MCF 10A (cell line): ENCODE results near the gene MAN2A1. TPM values are rescaled to one million over a fixed set of nuclear protein-coding genes. Genes with fewer than 3 reads are reported as not detected.

ENCODE experiments used
- BruUV-seq: library from RNA; stranded (reverse); fragments of 400-500 nt; replicated peaks from 2 replicates; lab custom pipeline; 2021; lab: Mats Ljungman, UMichigan
- CTCF ChIA-PET: fragments of 300-600 bp; sonication (Branson Sonifier 250); formaldehyde crosslinking; extraction: SDS; loops from one replicate; lab custom pipeline; 2021; ENCODE audit warnings: antibody characterized with exemption, inconsistent platforms; lab: Yijun Ruan, JAX
- POLR2A ChIA-PET: fragments of 300-600, 350-650 bp; sonication (Branson Sonifier 250); formaldehyde crosslinking; extraction: SDS; loops from one replicate; lab custom pipeline; 2020; ENCODE audit warnings: antibody characterized with exemption, inconsistent platforms; lab: Yijun Ruan, JAX
- DNase-seq: peaks from one replicate; pipeline ENCODE4 v3.0.0-alpha.2; 2018; ENCODE audit not compliant: unreplicated experiment
- H3K27ac Mint-ChIP-seq: one replicate; pipeline ENCODE4 v1.8.0; 2022; ENCODE audit warnings: mild to moderate bottlenecking, low read depth, mixed read lengths; ENCODE audit not compliant: unreplicated experiment
- H3K27me3 Mint-ChIP-seq: one replicate; pipeline ENCODE4 v1.8.0; 2022; ENCODE audit warnings: mixed read lengths; ENCODE audit not compliant: insufficient read depth, unreplicated experiment
- H3K36me3 Mint-ChIP-seq: one replicate; pipeline ENCODE4 v1.8.0; 2022; ENCODE audit warnings: mild to moderate bottlenecking, moderate library complexity, mixed read lengths; ENCODE audit not compliant: insufficient read depth, unreplicated experiment
- H3K4me1 Mint-ChIP-seq: one replicate; pipeline ENCODE4 v1.8.0; 2022; ENCODE audit warnings: mixed read lengths; ENCODE audit not compliant: insufficient read depth, unreplicated experiment
- H3K4me3 Mint-ChIP-seq: one replicate; pipeline ENCODE4 v1.8.0; 2022; ENCODE audit warnings: mild to moderate bottlenecking, moderate library complexity, mixed read lengths; ENCODE audit not compliant: unreplicated experiment
- H3K9me3 Mint-ChIP-seq: one replicate; pipeline ENCODE4 v1.8.0; 2022; ENCODE audit warnings: mixed read lengths; ENCODE audit not compliant: unreplicated experiment
- intact Hi-C: fragments of 100-400 bp; cut with micrococcal nuclease; formaldehyde crosslinking; loops from 2 replicates; pipeline ENCODE4 v1.14.1; 2022
- total RNA-seq: library from RNA; stranded (reverse); gene quantifications from 2 replicates; pipeline ENCODE4 v1.2.3, GENCODE V29; 2022
- TF ChIP-seq, protein P1 (sequence below): fragments of 200-600 bp; IDR thresholded peaks from one replicate; pipeline ENCODE4 v1.8.0; 2022; ENCODE audit warnings: antibody characterized with exemption, mild to moderate bottlenecking; ENCODE audit not compliant: unreplicated experiment

The MAN2A1 gene
- total RNA-seq, 1 experiment from 2014 or later, result 44.1 TPM

DNA sequence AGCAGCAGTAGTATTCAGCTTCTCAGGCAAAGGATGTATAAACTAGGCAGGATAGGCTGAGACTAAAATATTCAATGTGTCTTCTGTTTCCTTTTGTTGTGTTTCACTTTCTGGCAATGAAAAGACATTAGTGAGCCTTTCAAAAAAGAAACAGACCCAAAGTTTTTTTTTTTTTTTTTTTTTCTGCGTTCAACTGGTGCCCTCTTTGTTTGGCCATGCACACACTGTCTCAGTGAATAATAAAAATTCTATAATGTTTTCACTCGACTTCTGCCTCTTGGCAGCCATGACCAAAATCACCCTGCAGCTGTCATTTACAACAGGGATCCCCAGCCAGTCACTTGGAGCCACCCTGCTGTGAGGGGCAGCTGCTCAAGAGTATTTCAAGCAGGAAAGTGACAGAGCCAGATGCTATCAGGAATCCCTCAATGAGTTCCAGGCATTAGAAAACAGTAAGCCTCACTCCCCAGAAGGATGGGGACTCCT lies 44.0 kb upstream of the MAN2A1 start:
- ChIA-PET POLR2A (interaction anchor here (0.6 to 0.7 kb wide), 2 partner anchors 1849 to 1860 kb away, joined by 3 read pairs; no protein-coding TSS in a partner anchor), CTCF (interaction anchor here (0.6 kb wide), 1 partner anchor 613 kb away, joined by 3 read pairs; no protein-coding TSS in a partner anchor)
- H3K27me3 Mint-ChIP-seq, result no peaks in the 10 kb centered on the region
- H3K9me3 Mint-ChIP-seq, result peaks cover 1% of the 10 kb centered on the region
- no peak for DNase-seq
- intact Hi-C loops, result no loop called here
- H3K4me1 Mint-ChIP-seq, result no peaks in the 10 kb centered on the region
- H3K4me3 Mint-ChIP-seq, result no peak overlapping the region
- no TSS peak for BruUV-seq
- TF ChIP-seq, protein P1, sequence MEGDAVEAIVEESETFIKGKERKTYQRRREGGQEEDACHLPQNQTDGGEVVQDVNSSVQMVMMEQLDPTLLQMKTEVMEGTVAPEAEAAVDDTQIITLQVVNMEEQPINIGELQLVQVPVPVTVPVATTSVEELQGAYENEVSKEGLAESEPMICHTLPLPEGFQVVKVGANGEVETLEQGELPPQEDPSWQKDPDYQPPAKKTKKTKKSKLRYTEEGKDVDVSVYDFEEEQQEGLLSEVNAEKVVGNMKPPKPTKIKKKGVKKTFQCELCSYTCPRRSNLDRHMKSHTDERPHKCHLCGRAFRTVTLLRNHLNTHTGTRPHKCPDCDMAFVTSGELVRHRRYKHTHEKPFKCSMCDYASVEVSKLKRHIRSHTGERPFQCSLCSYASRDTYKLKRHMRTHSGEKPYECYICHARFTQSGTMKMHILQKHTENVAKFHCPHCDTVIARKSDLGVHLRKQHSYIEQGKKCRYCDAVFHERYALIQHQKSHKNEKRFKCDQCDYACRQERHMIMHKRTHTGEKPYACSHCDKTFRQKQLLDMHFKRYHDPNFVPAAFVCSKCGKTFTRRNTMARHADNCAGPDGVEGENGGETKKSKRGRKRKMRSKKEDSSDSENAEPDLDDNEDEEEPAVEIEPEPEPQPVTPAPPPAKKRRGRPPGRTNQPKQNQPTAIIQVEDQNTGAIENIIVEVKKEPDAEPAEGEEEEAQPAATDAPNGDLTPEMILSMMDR, result no peak
- no peaks in the 10 kb centered on the region for H3K36me3 Mint-ChIP-seq
- H3K27ac Mint-ChIP-seq, result no peak overlapping the region

DNA sequence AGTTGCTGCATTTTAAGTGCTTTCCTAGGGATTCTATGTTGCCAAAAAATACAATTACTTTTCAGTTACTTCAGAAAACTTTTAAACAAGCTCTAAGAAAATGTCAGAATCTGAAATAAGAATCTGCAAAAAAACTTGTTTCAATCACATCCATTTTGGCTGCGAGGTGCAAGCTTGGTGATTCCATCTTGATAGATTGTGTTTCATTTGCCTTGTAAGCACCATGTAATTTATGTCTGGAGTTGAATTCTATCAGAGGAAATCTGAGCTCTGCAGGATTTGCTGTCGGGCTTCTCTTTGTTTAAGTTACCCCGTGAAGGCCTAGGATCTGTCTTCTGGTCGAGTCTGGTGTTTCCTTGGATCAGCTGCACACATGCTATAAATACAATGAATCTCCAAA lies 40.4 kb upstream of the MAN2A1 start:
- H3K4me1 Mint-ChIP-seq, result peaks cover 3% of the 10 kb centered on the region
- CTCF ChIA-PET, result interaction anchor here (0.6 kb wide), 3 partner anchors 177 to 1805 kb away, joined by 3 to 4 read pairs (median 4); no protein-coding TSS in a partner anchor
- no TSS peak for BruUV-seq
- H3K36me3 Mint-ChIP-seq, result no peaks in the 10 kb centered on the region
- no peak for DNase-seq
- POLR2A ChIA-PET, result no interaction called here
- no peaks in the 10 kb centered on the region for H3K27me3 Mint-ChIP-seq
- no peak overlapping the region for H3K4me3 Mint-ChIP-seq
- intact Hi-C loops, result no loop called here
- TF ChIP-seq, protein P1, result no peak
- no peaks in the 10 kb centered on the region for H3K9me3 Mint-ChIP-seq
- no peak overlapping the region for H3K27ac Mint-ChIP-seq

DNA sequence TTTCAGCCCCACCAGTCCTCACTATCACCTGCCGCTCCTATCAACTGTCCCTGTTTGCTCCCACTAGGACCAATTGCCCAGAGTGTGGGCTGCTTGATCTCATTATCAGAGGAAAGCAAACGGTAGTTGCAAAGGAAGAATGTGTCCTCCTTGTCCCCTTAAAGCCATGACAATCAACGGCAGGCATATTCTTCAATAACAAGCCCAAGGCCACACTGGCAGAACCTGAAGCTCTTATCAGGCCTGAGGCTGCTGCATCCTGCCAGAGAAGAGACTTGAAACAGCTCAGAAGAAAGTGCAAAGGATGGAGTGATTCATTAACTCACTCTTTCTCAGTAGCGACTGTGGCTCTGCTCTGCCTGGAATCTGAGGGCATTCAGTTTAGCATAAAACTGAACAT lies 39.2 kb upstream of the MAN2A1 start:
- POLR2A ChIA-PET, result no interaction called here
- Mint-ChIP-seq H3K4me3 (no peak overlapping the region), H3K36me3 (no peaks in the 10 kb centered on the region), H3K27me3 (no peaks in the 10 kb centered on the region), H3K4me1 (peaks cover 6% of the 10 kb centered on the region), H3K27ac (no peak overlapping the region), H3K9me3 (no peaks in the 10 kb centered on the region)
- no TSS peak for BruUV-seq
- CTCF ChIA-PET, result no interaction called here
- intact Hi-C loops, result no loop called here
- TF ChIP-seq, protein P1, result no peak
- no peak for DNase-seq

DNA sequence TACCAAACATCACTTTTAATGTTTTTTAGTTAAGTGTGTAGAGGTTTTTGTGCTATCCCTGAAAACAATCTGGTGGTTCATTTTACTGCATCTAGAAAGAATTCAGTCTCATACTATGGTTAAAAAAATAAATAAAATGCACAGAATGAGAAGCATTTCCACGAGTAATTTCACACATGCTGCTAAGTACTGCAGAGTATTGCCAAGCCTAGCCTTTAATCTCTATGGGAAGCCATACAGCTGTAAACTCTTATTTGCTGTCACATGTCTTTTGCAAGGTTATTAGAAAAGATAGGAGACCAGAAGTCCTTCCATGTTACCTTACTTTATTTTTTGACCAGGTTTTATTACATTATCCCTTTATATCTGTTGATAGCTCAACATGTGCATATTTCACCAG lies 37.6 kb upstream of the MAN2A1 start:
- H3K27ac Mint-ChIP-seq, result no peak overlapping the region
- POLR2A ChIA-PET, result interaction anchor here (0.7 kb wide), 1 partner anchor 472 kb away, joined by 3 read pairs; no protein-coding TSS in a partner anchor
- BruUV-seq, result no TSS peak
- DNase-seq, result no peak
- no peak overlapping the region for H3K4me3 Mint-ChIP-seq
- H3K9me3 Mint-ChIP-seq, result no peaks in the 10 kb centered on the region
- CTCF ChIA-PET, result no interaction called here
- H3K27me3 Mint-ChIP-seq, result no peaks in the 10 kb centered on the region
- peaks cover 17% of the 10 kb centered on the region for H3K4me1 Mint-ChIP-seq
- TF ChIP-seq, protein P1, result no peak
- intact Hi-C loops, result no loop called here
- H3K36me3 Mint-ChIP-seq, result no peaks in the 10 kb centered on the region
